Activated B cell treated with CpG ODN at 0.5 μM for 24 hours (primary cell): ENCODE measurements around the gene RBBP8NL. TPM values are rescaled to one million over a fixed set of nuclear protein-coding genes. Genes with fewer than 3 reads are reported as not detected.

ENCODE experiments used
- ATAC-seq: fragments of 200-7000 bp; cut with Tn5 transposase; one replicate; pipeline ENCODE4 v1.10.0; 2021; ENCODE audit warnings: low read depth, mild to moderate bottlenecking, moderate library complexity
- CTCF ChIA-PET: fragments of 350-600 bp; sonication (Branson Sonifier 250); formaldehyde crosslinking; loops from one replicate; lab custom pipeline; 2021; ENCODE audit warnings: antibody characterized with exemption; lab: Charles Lee
- POLR2A ChIA-PET: fragments of 350-600 bp; sonication (Branson Sonifier 250); formaldehyde crosslinking; loops from one replicate; lab custom pipeline; 2021; ENCODE audit warnings: antibody characterized with exemption; lab: Charles Lee
- DNase-seq: peaks from one replicate; pipeline ENCODE4 v3.0.0; 2022
- H3K27ac Mint-ChIP-seq: one replicate; pipeline ENCODE4 v1.8.0; 2020; ENCODE audit warnings: mixed read lengths
- H3K27me3 Mint-ChIP-seq: one replicate; pipeline ENCODE4 v1.8.0; 2021; ENCODE audit warnings: mixed read lengths
- H3K36me3 Mint-ChIP-seq: one replicate; pipeline ENCODE4 v1.8.0; 2021; ENCODE audit warnings: low read depth, mixed read lengths
- H3K4me1 Mint-ChIP-seq: one replicate; pipeline ENCODE4 v1.8.0; 2021; ENCODE audit warnings: mixed read lengths
- H3K4me3 Mint-ChIP-seq: one replicate; pipeline ENCODE4 v1.8.0; 2020; ENCODE audit warnings: mild to moderate bottlenecking, mixed read lengths
- H3K9me3 Mint-ChIP-seq: one replicate; pipeline ENCODE4 v1.8.0; 2020; ENCODE audit warnings: mixed read lengths
- intact Hi-C: fragments of 100-400 bp; cut with micrococcal nuclease; formaldehyde crosslinking; loops from one replicate; pipeline ENCODE4 v1.15.1; 2024
- total RNA-seq: library from RNA; stranded (reverse); gene quantifications from 2 replicates; pipeline ENCODE4 v1.2.3, GENCODE V29; 2022
- TF ChIP-seq, protein P1 (sequence below): fragments of 200-600 bp; IDR thresholded peaks from one replicate; pipeline ENCODE4 v1.8.0; 2022; ENCODE audit warnings: antibody characterized with exemption, mild to moderate bottlenecking

RBBP8NL gene
- total RNA-seq, 1 donor from 2014 or later: not detected

DNA sequence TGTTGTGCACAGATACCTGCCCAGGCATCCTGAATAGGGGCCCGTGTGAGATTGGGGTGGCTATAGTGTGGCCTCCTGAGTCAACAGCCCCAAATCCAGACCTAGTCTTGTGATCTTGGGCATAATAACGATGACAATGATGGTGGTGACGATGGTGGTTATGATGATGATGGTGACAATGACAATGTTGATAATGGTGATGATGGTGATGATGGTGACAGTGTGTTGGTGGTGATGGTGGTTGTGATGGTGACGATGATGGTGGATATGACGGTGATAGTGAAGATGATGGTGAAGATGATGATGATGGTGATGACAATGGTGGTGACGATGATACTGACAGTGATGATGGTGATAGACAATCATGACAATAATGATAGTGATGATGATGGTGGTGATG lies 45.5 kb downstream of the RBBP8NL start:
- DNase-seq (no peak), ATAC-seq (no peak)
- Mint-ChIP-seq H3K4me1 (peaks cover 22% of the 10 kb centered on the region), H3K4me3 (no peak overlapping the region), H3K36me3 (peaks cover 9% of the 10 kb centered on the region), H3K9me3 (no peaks in the 10 kb centered on the region), H3K27me3 (no peaks in the 10 kb centered on the region), H3K27ac (no peak overlapping the region)
- ChIA-PET POLR2A (interaction anchor here (1.0 to 1.9 kb wide), 2 partner anchors 79 to 84 kb away, joined by 4 to 12 read pairs; partner anchors contain the start of gene ADRM1), CTCF (interaction anchor here (1.0 to 1.9 kb wide), 7 partner anchors 13 to 370 kb away, joined by 3 to 27 read pairs (median 6); no protein-coding TSS in a partner anchor)
- TF ChIP-seq, protein P1, sequence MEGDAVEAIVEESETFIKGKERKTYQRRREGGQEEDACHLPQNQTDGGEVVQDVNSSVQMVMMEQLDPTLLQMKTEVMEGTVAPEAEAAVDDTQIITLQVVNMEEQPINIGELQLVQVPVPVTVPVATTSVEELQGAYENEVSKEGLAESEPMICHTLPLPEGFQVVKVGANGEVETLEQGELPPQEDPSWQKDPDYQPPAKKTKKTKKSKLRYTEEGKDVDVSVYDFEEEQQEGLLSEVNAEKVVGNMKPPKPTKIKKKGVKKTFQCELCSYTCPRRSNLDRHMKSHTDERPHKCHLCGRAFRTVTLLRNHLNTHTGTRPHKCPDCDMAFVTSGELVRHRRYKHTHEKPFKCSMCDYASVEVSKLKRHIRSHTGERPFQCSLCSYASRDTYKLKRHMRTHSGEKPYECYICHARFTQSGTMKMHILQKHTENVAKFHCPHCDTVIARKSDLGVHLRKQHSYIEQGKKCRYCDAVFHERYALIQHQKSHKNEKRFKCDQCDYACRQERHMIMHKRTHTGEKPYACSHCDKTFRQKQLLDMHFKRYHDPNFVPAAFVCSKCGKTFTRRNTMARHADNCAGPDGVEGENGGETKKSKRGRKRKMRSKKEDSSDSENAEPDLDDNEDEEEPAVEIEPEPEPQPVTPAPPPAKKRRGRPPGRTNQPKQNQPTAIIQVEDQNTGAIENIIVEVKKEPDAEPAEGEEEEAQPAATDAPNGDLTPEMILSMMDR: no peak
- intact Hi-C loops: loop anchor here (1.0 to 10.0 kb wide), 5 partner anchors 13 to 553 kb away; partner anchors contain the start of genes ADRM1, GID8 and LSM14B

- Mint-ChIP-seq H3K9me3 (no peaks in the 10 kb centered on the region), H3K4me1 (peaks cover 22% of the 10 kb centered on the region), H3K27me3 (no peaks in the 10 kb centered on the region), H3K4me3 (no peak overlapping the region), H3K27ac (no peak overlapping the region), H3K36me3 (peaks cover 9% of the 10 kb centered on the region)
- ATAC-seq: no peak
- intact Hi-C loops: loop anchor here (10.0 kb wide), 1 partner anchor 554 kb away; the partner anchor contains the start of gene GID8
- ChIA-PET CTCF (interaction anchor here (1.4 kb wide), 1 partner anchor 15 kb away, joined by 6 read pairs; no protein-coding TSS in a partner anchor), POLR2A (no interaction called here)
- TF ChIP-seq, protein P1: no peak
- DNase-seq: no peak
Observed at GRCh38 chr20:62381202-62381797, 46.0 kb downstream of the RBBP8NL start.

- Mint-ChIP-seq H3K36me3 (peaks cover 7% of the 10 kb centered on the region), H3K4me3 (no peak overlapping the region), H3K9me3 (no peaks in the 10 kb centered on the region), H3K4me1 (peaks cover 10% of the 10 kb centered on the region), H3K27me3 (no peaks in the 10 kb centered on the region), H3K27ac (no peak overlapping the region)
- DNase-seq (no peak), ATAC-seq (no peak)
- TF ChIP-seq, protein P1: no peak
- ChIA-PET CTCF (no interaction called here), POLR2A (no interaction called here)
- intact Hi-C loops: no loop called here
Observed at GRCh38 chr20:62378215-62378614, 49.1 kb downstream of the RBBP8NL start.

DNA sequence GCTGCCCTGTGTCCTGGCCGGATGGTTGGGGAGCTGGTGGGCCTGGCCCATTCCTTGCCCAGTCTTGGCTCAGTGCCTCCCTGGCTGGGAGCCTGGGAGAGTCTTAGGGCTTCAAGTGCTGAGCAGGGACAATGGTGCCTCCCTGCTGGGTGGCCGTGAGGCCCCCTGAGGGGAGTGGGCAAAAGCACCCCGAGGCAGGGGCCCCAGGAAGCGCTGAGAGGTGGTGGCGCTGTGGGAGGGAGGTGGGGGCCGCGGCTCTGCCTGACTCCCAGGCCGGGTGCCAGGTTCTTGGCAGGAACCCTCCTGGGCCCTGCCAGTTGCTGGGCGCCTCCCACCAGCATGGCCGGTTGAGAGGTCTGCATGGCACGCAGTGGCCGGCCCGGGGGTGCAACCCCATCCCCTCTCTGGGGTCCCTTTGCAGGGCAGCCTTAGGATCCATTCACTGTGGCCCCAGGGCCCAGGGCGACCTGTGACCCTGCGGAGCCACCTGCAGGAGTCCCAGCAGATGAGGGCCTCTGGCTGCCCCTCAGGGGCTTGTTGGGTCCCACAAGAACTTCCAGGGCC lies 49.6 kb downstream of the RBBP8NL start:
- Mint-ChIP-seq H3K27me3 (no peaks in the 10 kb centered on the region), H3K4me3 (no peak overlapping the region), H3K36me3 (peaks cover 7% of the 10 kb centered on the region), H3K4me1 (peaks cover 8% of the 10 kb centered on the region), H3K27ac (no peak overlapping the region), H3K9me3 (no peaks in the 10 kb centered on the region)
- intact Hi-C loops: no loop called here
- TF ChIP-seq, protein P1: no peak
- ATAC-seq: no peak
- DNase-seq: no peak
- ChIA-PET POLR2A (no interaction called here), CTCF (no interaction called here)

GRCh38 chr20:62377064-62377461 lies 50.3 kb downstream of the RBBP8NL start:
- Mint-ChIP-seq H3K27ac (peak overlapping the region; percentile 6), H3K27me3 (no peaks in the 10 kb centered on the region)
- CTCF ChIA-PET: no interaction called here

More at GRCh38 chr20:62377064-62377461, 50.3 kb downstream of the RBBP8NL start:
- intact Hi-C loops: no loop called here
- DNase-seq (no peak), ATAC-seq (no peak)
- Mint-ChIP-seq H3K36me3 (peaks cover 4% of the 10 kb centered on the region), H3K4me1 (peaks cover 5% of the 10 kb centered on the region), H3K4me3 (no peak overlapping the region), H3K9me3 (no peaks in the 10 kb centered on the region)
- POLR2A ChIA-PET: no interaction called here
- TF ChIP-seq, protein P1: no peak
